ENCODE data around the gene CHAD. TPM values are rescaled to one million over a fixed set of nuclear protein-coding genes. Genes with fewer than 3 reads are reported as not detected.
"Not testable (repeated sequence)": the region's sequence is repeated elsewhere in the genome, so short reads cannot be mapped to it uniquely, and the experiment has no call there.

The CHAD gene
- total and polyA plus RNA-seq, 2 of the 4 experiments (the other 2 are of a cell fraction) = 0.03 TPM; not detected in 1

DNA sequence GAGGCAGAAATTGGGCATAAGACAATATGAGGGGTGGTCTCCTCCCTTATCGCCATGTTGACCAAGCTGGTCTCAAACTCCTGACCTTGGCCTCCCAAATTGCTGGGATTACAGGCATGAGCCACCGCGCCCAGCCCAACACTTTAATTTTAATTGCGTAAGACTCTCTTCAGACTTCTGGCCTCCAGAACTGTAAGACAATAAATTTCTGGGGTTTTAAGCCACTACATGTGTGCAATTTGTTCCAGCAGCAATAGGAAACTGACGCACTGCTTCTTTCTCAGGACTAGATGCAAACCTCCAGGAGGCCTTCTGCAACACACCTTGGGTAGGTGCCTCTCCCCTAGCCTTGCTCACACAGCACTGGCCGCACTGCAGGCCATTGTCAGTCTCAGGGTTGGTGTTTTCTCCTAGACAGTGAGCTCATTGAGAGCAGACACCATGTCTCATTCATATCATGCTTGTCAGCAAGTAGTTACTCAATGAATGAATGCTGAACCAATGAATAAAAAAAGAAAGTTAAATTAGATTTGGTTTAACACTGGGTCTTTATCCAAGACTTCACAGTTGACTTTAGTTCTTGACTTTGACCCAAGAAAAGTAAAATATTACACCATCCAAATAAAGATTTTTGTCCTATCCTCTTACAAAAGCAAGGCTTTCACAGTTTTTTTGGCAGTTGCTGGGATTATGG lies 48.1 kb downstream of the CHAD start:
- Histone ChIP-seq H4K20me1 (ENCODE audit: insufficient read depth, low read length) (no peaks in the 10 kb centered on the region), H3K56ac (ENCODE audit: extremely low read depth, insufficient read depth, low read length) (no peak overlapping the region), H3K9ac (ENCODE audit: low read depth, low read length) (no peak overlapping the region), H3K27ac (ENCODE audit: insufficient read depth, low read length) (no peak overlapping the region), H3K4me3 (ENCODE audit: insufficient read depth, low read depth, low read length) (no peak overlapping the region), H4K91ac (ENCODE audit: insufficient read depth, low read depth, low read length) (no peak overlapping the region), H3K4me1 (ENCODE audit: control insufficient read depth, insufficient read depth, low read length) (peaks cover 20% of the 10 kb centered on the region), H3K36me3 (ENCODE audit: control insufficient read depth, insufficient read depth, low read length) (no peaks in the 10 kb centered on the region), H4K5ac (ENCODE audit: low read depth, low read length) (no peak overlapping the region; the same call in 1 of the 2 replicates), H3K14ac (replicated peaks; ENCODE audit: low read depth, low read length) (0 out of 2 replicates have a peak overlapping the region, but pooled peaks have one; percentile 67), H2BK5ac (ENCODE audit: low read depth, low read length, poor library complexity, severe bottlenecking) (no peak overlapping the region), H3K9me3 (ENCODE audit: control insufficient read depth, insufficient read depth, low read length) (no peaks in the 10 kb centered on the region), H2BK120ac (ENCODE audit: low read depth, low read length) (peak overlapping the region; percentile 26; the same call in 1 of the 2 replicates), H3K9me1 (ENCODE audit: insufficient read depth, low read length) (peaks cover 13% of the 10 kb centered on the region), H3K27me3 (ENCODE audit: control insufficient read depth, insufficient read depth, low read length) (no peaks in the 10 kb centered on the region), H4K8ac (ENCODE audit: low read depth in 2 of 2, low read length in 2 of 2) (peak overlapping the region in 1 of 2 experiments; percentile 70; a peak in 1 of 4 replicates), H3K4me2 (ENCODE audit: low read depth, low read length) (no peak overlapping the region), H3K23ac (ENCODE audit: low read depth, low read length) (no peak overlapping the region), H2AFZ (replicated peaks; ENCODE audit: low read length, poor library complexity) (peak overlapping the region; percentile 78), H3K4ac (ENCODE audit: low read depth, low read length) (peak overlapping the region; percentile 45; the same call in 1 of the 2 replicates), H2AK9ac (replicated peaks; ENCODE audit: low read depth, low read length, poor library complexity) (no peak overlapping the region), H2AK5ac (ENCODE audit: low read depth, low read length) (no peak overlapping the region), H2BK20ac (ENCODE audit: low read depth, low read length) (peak overlapping the region; percentile 5; the same call in 1 of the 2 replicates), H3K18ac (ENCODE audit: low read depth, low read length) (no peak overlapping the region), H2BK15ac (ENCODE audit: low read depth, low read length) (no peak overlapping the region), H3K79me1 (ENCODE audit: low read depth in 1 of 2, low read length in 2 of 2) (peaks cover 5 to 15% of the 10 kb centered on the region in 2 experiments; a peak in 3 of 4 replicates)
- WGBS, 2 experiments (ENCODE audit: extremely low coverage in 2 of 2, insufficient read length in 1 of 2) = 70% methylated on average over 2 of the region's 6 CpGs; no CpG with 5 or more reads in 1 of the 2 experiments
- dilution Hi-C loops (cut with HindIII; ENCODE audit: low sequenced_read_pairs, unreplicated experiment) (no loop called here), in situ Hi-C loops (cut with MboI; ENCODE audit: low sequenced_read_pairs) (no loop called here), intact Hi-C loops (cut with micrococcal nuclease) (no loop called here)
- BruUV-seq (replicated peaks) = no TSS peak
- ChIA-PET POLR2A (ENCODE audit: unreplicated experiment) (interaction anchor here (0.6 kb wide), 2 partner anchors 11 to 492 kb away, joined by 3 to 8 read pairs; no protein-coding TSS in a partner anchor), CTCF (interaction anchor here (1.7 kb wide), 1 partner anchor 23 kb away, joined by 7 read pairs; the partner anchor contains the start of gene LRRC59)
- no peak for DNase-seq
- TF ChIP-seq, protein P1, sequence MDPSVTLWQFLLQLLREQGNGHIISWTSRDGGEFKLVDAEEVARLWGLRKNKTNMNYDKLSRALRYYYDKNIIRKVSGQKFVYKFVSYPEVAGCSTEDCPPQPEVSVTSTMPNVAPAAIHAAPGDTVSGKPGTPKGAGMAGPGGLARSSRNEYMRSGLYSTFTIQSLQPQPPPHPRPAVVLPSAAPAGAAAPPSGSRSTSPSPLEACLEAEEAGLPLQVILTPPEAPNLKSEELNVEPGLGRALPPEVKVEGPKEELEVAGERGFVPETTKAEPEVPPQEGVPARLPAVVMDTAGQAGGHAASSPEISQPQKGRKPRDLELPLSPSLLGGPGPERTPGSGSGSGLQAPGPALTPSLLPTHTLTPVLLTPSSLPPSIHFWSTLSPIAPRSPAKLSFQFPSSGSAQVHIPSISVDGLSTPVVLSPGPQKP (IDR thresholded peaks at IDR 0.05; ENCODE audit: borderline replicate concordance, low read depth, low read length) = no peak
- TF ChIP-seq NFE2L2 (IDR thresholded peaks at IDR 0.05; ENCODE audit: low read depth, low read length) = no peak
- peak; percentile 54 for TF ChIP-seq CEBPB (IDR thresholded peaks at IDR 0.05; ENCODE audit: low read depth, low read length)
- TF ChIP-seq RAD21 (IDR thresholded peaks at IDR 0.05; ENCODE audit: low read length) = no peak
- no peak for TF ChIP-seq MXI1 (IDR thresholded peaks at IDR 0.05; ENCODE audit: borderline replicate concordance, low read depth, low read length)
- no peak for ATAC-seq (ENCODE audit: low read depth)

DNA sequence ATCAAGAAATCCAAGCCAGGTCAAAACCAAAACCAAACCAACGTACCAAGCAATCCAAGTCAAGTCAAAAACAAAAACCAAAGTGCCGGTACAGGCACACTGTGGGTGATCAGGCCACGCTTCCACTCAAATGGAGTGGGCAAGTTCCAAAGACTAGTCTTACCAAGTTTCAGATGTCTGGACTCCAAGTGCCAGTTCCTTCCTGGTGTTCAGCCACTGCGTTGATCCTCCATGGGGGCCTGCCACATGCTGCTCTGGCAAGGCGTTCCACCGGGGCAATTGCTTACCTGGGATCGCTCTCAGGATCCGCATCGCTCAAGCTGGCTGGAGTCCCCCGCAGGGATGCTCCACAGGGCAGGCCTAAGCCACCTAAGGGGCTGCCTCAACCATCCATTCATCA lies 49.1 kb downstream of the CHAD start:
- BruUV-seq (replicated peaks); H2BK5ac ChIP-seq (ENCODE audit: low read depth, low read length, poor library complexity, severe bottlenecking); H3K9ac ChIP-seq (ENCODE audit: low read depth, low read length); DNase-seq; H3K4me3 ChIP-seq (ENCODE audit: insufficient read depth, low read depth, low read length); intact Hi-C loops (cut with micrococcal nuclease); H4K8ac ChIP-seq (ENCODE audit: low read depth in 2 of 2, low read length in 2 of 2); dilution Hi-C loops (cut with HindIII; ENCODE audit: low sequenced_read_pairs, unreplicated experiment); H3K4ac ChIP-seq (ENCODE audit: low read depth, low read length); H3K79me1 ChIP-seq (ENCODE audit: low read depth in 1 of 2, low read length in 2 of 2); H4K5ac ChIP-seq (ENCODE audit: low read depth, low read length); H2AK5ac ChIP-seq (ENCODE audit: low read depth, low read length); H3K9me1 ChIP-seq (ENCODE audit: insufficient read depth, low read length); H3K36me3 ChIP-seq (ENCODE audit: control insufficient read depth, insufficient read depth, low read length); H2BK15ac ChIP-seq (ENCODE audit: low read depth, low read length); H3K18ac ChIP-seq (ENCODE audit: low read depth, low read length); H4K20me1 ChIP-seq (ENCODE audit: insufficient read depth, low read length); ATAC-seq (ENCODE audit: low read depth); CTCF ChIA-PET; in situ Hi-C loops (cut with MboI; ENCODE audit: low sequenced_read_pairs); H3K27ac ChIP-seq (ENCODE audit: insufficient read depth, low read length); H3K4me2 ChIP-seq (ENCODE audit: low read depth, low read length); H3K14ac ChIP-seq (replicated peaks; ENCODE audit: low read depth, low read length); H2BK20ac ChIP-seq (ENCODE audit: low read depth, low read length); H3K56ac ChIP-seq (ENCODE audit: extremely low read depth, insufficient read depth, low read length); POLR2A ChIA-PET (ENCODE audit: unreplicated experiment); H2BK120ac ChIP-seq (ENCODE audit: low read depth, low read length); H2AFZ ChIP-seq (replicated peaks; ENCODE audit: low read length, poor library complexity); H3K23ac ChIP-seq (ENCODE audit: low read depth, low read length); H4K91ac ChIP-seq (ENCODE audit: insufficient read depth, low read depth, low read length); H2AK9ac ChIP-seq (replicated peaks; ENCODE audit: low read depth, low read length, poor library complexity); H3K9me3 ChIP-seq (ENCODE audit: control insufficient read depth, insufficient read depth, low read length); H3K27me3 ChIP-seq (ENCODE audit: control insufficient read depth, insufficient read depth, low read length): not testable (repeated sequence)
- no CpG with 5 or more reads among the region's 10 CpGs for WGBS, 2 experiments (ENCODE audit: extremely low coverage in 2 of 2, insufficient read length in 1 of 2)
- H3K4me1 ChIP-seq (ENCODE audit: control insufficient read depth, insufficient read depth, low read length) = peaks cover 14% of the 10 kb centered on the region
